ENCODE data around the gene ZRANB1. TPM values are rescaled to one million over a fixed set of nuclear protein-coding genes. Genes with fewer than 3 reads are reported as not detected.

Gene ZRANB1
- total RNA-seq (2012; rRNA removed): 12.5 and 13.7 TPM in 2 replicates

GRCh38 chr10:124941823-124942222 lies at the start of gene ZRANB1:
TSS of gene ZRANB1 (plus strand) at chr10:124942123. CDS start at chr10:124942494, 371 bp downstream.
- peaks cover 37% of the 10 kb centered on the region for H3K4me1 ChIP-seq (ENCODE audit: control insufficient read depth, insufficient read depth, low read length)
- no peak within 1 kb of the TSS for H3K4me3 ChIP-seq (ENCODE audit: low read length)
- no peak within 1 kb of the TSS for H3K4me2 ChIP-seq (ENCODE audit: low read length)
- no peaks in the 10 kb centered on the region for H3K27me3 ChIP-seq (ENCODE audit: control insufficient read depth, insufficient read depth, low read length)
- H3K9me3 ChIP-seq (replicated peaks; ENCODE audit: low read length): no peaks in the 10 kb centered on the region
- no peaks in the 10 kb centered on the region for H3K36me3 ChIP-seq (ENCODE audit: insufficient read depth, low read length)
- H3K9ac ChIP-seq (ENCODE audit: low read depth, low read length): peak within 1 kb of the TSS; percentile 50

GRCh38 chr10:124892905-124893304 lies 49.0 kb upstream of the ZRANB1 start:
- no peaks in the 10 kb centered on the region for H3K9me3 ChIP-seq (replicated peaks; ENCODE audit: low read length)
- H3K9ac ChIP-seq (ENCODE audit: low read depth, low read length): no peak overlapping the region

GRCh38 chr10:124894569-124895215 lies 47.2 kb upstream of the ZRANB1 start:
- H3K9ac ChIP-seq (ENCODE audit: low read depth, low read length): no peak overlapping the region
- H3K4me3 ChIP-seq (ENCODE audit: low read length): no peak overlapping the region
- H3K27me3 ChIP-seq (ENCODE audit: control insufficient read depth, insufficient read depth, low read length): no peaks in the 10 kb centered on the region
- H3K9me3 ChIP-seq (replicated peaks; ENCODE audit: low read length): no peaks in the 10 kb centered on the region
- H3K4me1 ChIP-seq (ENCODE audit: control insufficient read depth, insufficient read depth, low read length): no peaks in the 10 kb centered on the region
- H3K4me2 ChIP-seq (ENCODE audit: low read length): no peak overlapping the region
- no peaks in the 10 kb centered on the region for H3K36me3 ChIP-seq (ENCODE audit: insufficient read depth, low read length)

More at GRCh38 chr10:124892905-124893304, 49.0 kb upstream of the ZRANB1 start:
- Histone ChIP-seq H3K36me3 (ENCODE audit: insufficient read depth, low read length) (no peaks in the 10 kb centered on the region), H3K4me2 (ENCODE audit: low read length) (no peak overlapping the region), H3K4me3 (ENCODE audit: low read length) (no peak overlapping the region), H3K27me3 (ENCODE audit: control insufficient read depth, insufficient read depth, low read length) (no peaks in the 10 kb centered on the region), H3K4me1 (ENCODE audit: control insufficient read depth, insufficient read depth, low read length) (no peaks in the 10 kb centered on the region)

GRCh38 chr10:124896751-124897150 lies 45.2 kb upstream of the ZRANB1 start:
- Histone ChIP-seq H3K4me1 (ENCODE audit: control insufficient read depth, insufficient read depth, low read length) (no peaks in the 10 kb centered on the region), H3K36me3 (ENCODE audit: insufficient read depth, low read length) (no peaks in the 10 kb centered on the region), H3K4me3 (ENCODE audit: low read length) (no peak overlapping the region), H3K9ac (ENCODE audit: low read depth, low read length) (no peak overlapping the region), H3K4me2 (ENCODE audit: low read length) (no peak overlapping the region), H3K9me3 (replicated peaks; ENCODE audit: low read length) (no peaks in the 10 kb centered on the region), H3K27me3 (ENCODE audit: control insufficient read depth, insufficient read depth, low read length) (no peaks in the 10 kb centered on the region)

- no peaks in the 10 kb centered on the region for H3K27me3 ChIP-seq (ENCODE audit: control insufficient read depth, insufficient read depth, low read length)
- no peak overlapping the region for H3K4me2 ChIP-seq (ENCODE audit: low read length)
- H3K36me3 ChIP-seq (ENCODE audit: insufficient read depth, low read length): no peaks in the 10 kb centered on the region
- no peak overlapping the region for H3K4me3 ChIP-seq (ENCODE audit: low read length)
- H3K9ac ChIP-seq (ENCODE audit: low read depth, low read length): no peak overlapping the region
- no peaks in the 10 kb centered on the region for H3K4me1 ChIP-seq (ENCODE audit: control insufficient read depth, insufficient read depth, low read length)
- no peaks in the 10 kb centered on the region for H3K9me3 ChIP-seq (replicated peaks; ENCODE audit: low read length)
These were observed 43.5 kb upstream of the ZRANB1 start for GRCh38 chr10:124898471-124898870.

GRCh38 chr10:124899151-124899550 lies 42.8 kb upstream of the ZRANB1 start:
- no peaks in the 10 kb centered on the region for H3K27me3 ChIP-seq (ENCODE audit: control insufficient read depth, insufficient read depth, low read length)
- no peak overlapping the region for H3K4me3 ChIP-seq (ENCODE audit: low read length)
- no peaks in the 10 kb centered on the region for H3K36me3 ChIP-seq (ENCODE audit: insufficient read depth, low read length)
- H3K4me1 ChIP-seq (ENCODE audit: control insufficient read depth, insufficient read depth, low read length): no peaks in the 10 kb centered on the region
- H3K4me2 ChIP-seq (ENCODE audit: low read length): no peak overlapping the region
- H3K9ac ChIP-seq (ENCODE audit: low read depth, low read length): no peak overlapping the region
- no peaks in the 10 kb centered on the region for H3K9me3 ChIP-seq (replicated peaks; ENCODE audit: low read length)

GRCh38 chr10:124902462-124902861 lies 39.5 kb upstream of the ZRANB1 start:
- Histone ChIP-seq H3K4me1 (ENCODE audit: control insufficient read depth, insufficient read depth, low read length) (peaks cover 15% of the 10 kb centered on the region), H3K36me3 (ENCODE audit: insufficient read depth, low read length) (no peaks in the 10 kb centered on the region), H3K9ac (ENCODE audit: low read depth, low read length) (no peak overlapping the region), H3K4me3 (ENCODE audit: low read length) (no peak overlapping the region), H3K27me3 (ENCODE audit: control insufficient read depth, insufficient read depth, low read length) (no peaks in the 10 kb centered on the region), H3K4me2 (ENCODE audit: low read length) (no peak overlapping the region), H3K9me3 (replicated peaks; ENCODE audit: low read length) (no peaks in the 10 kb centered on the region)

GRCh38 chr10:124903111-124903510 lies 38.8 kb upstream of the ZRANB1 start:
- Histone ChIP-seq H3K9ac (ENCODE audit: low read depth, low read length) (no peak overlapping the region), H3K9me3 (replicated peaks; ENCODE audit: low read length) (no peaks in the 10 kb centered on the region), H3K36me3 (ENCODE audit: insufficient read depth, low read length) (no peaks in the 10 kb centered on the region), H3K4me2 (ENCODE audit: low read length) (no peak overlapping the region), H3K4me3 (ENCODE audit: low read length) (no peak overlapping the region), H3K4me1 (ENCODE audit: control insufficient read depth, insufficient read depth, low read length) (peaks cover 19% of the 10 kb centered on the region), H3K27me3 (ENCODE audit: control insufficient read depth, insufficient read depth, low read length) (no peaks in the 10 kb centered on the region)

- no peaks in the 10 kb centered on the region for H3K27me3 ChIP-seq (ENCODE audit: control insufficient read depth, insufficient read depth, low read length)
- H3K4me2 ChIP-seq (ENCODE audit: low read length): no peak overlapping the region
- H3K36me3 ChIP-seq (ENCODE audit: insufficient read depth, low read length): no peaks in the 10 kb centered on the region
- no peak overlapping the region for H3K4me3 ChIP-seq (ENCODE audit: low read length)
- H3K4me1 ChIP-seq (ENCODE audit: control insufficient read depth, insufficient read depth, low read length): peaks cover 19% of the 10 kb centered on the region
- H3K9me3 ChIP-seq (replicated peaks; ENCODE audit: low read length): no peaks in the 10 kb centered on the region
- H3K9ac ChIP-seq (ENCODE audit: low read depth, low read length): no peak overlapping the region
These were observed 37.1 kb upstream of the ZRANB1 start for GRCh38 chr10:124904796-124905195.

GRCh38 chr10:124906551-124907001 lies 35.3 kb upstream of the ZRANB1 start:
- no peaks in the 10 kb centered on the region for H3K36me3 ChIP-seq (ENCODE audit: insufficient read depth, low read length)
- peak overlapping the region; percentile 44 for H3K9ac ChIP-seq (ENCODE audit: low read depth, low read length)
- no peak overlapping the region for H3K4me3 ChIP-seq (ENCODE audit: low read length)
- no peaks in the 10 kb centered on the region for H3K27me3 ChIP-seq (ENCODE audit: control insufficient read depth, insufficient read depth, low read length)
- no peaks in the 10 kb centered on the region for H3K9me3 ChIP-seq (replicated peaks; ENCODE audit: low read length)
- H3K4me1 ChIP-seq (ENCODE audit: control insufficient read depth, insufficient read depth, low read length): peaks cover 26% of the 10 kb centered on the region
- H3K4me2 ChIP-seq (ENCODE audit: low read length): peak overlapping the region; percentile 40

GRCh38 chr10:124909563-124909962 lies 32.4 kb upstream of the ZRANB1 start:
- H3K4me2 ChIP-seq (ENCODE audit: low read length): no peak overlapping the region
- H3K4me1 ChIP-seq (ENCODE audit: control insufficient read depth, insufficient read depth, low read length): peaks cover 39% of the 10 kb centered on the region
- no peak overlapping the region for H3K4me3 ChIP-seq (ENCODE audit: low read length)
- H3K27me3 ChIP-seq (ENCODE audit: control insufficient read depth, insufficient read depth, low read length): no peaks in the 10 kb centered on the region
- no peaks in the 10 kb centered on the region for H3K36me3 ChIP-seq (ENCODE audit: insufficient read depth, low read length)
- H3K9ac ChIP-seq (ENCODE audit: low read depth, low read length): no peak overlapping the region
- H3K9me3 ChIP-seq (replicated peaks; ENCODE audit: low read length): no peaks in the 10 kb centered on the region
